Stimulated activated CD4-positive, alpha-beta T cell treated with anti-CD3 and anti-CD28 coated beads, Interleukin-15, amount 100 ng/mL, for 1 hour (primary cell): ENCODE measurements around the gene CLPTM1L.
"Not testable (repeated sequence)": the region's sequence is repeated elsewhere in the genome, so short reads cannot be mapped to it uniquely, and the experiment has no call there.

Source experiments
- DNase-seq, 2 donors: peaks; one replicate each; pipeline ENCODE4 v3.0.0-alpha.2; 2020; ENCODE audit warnings: low read depth in 1 of 2, low spot score in 1 of 2

The CLPTM1L gene

DNA sequence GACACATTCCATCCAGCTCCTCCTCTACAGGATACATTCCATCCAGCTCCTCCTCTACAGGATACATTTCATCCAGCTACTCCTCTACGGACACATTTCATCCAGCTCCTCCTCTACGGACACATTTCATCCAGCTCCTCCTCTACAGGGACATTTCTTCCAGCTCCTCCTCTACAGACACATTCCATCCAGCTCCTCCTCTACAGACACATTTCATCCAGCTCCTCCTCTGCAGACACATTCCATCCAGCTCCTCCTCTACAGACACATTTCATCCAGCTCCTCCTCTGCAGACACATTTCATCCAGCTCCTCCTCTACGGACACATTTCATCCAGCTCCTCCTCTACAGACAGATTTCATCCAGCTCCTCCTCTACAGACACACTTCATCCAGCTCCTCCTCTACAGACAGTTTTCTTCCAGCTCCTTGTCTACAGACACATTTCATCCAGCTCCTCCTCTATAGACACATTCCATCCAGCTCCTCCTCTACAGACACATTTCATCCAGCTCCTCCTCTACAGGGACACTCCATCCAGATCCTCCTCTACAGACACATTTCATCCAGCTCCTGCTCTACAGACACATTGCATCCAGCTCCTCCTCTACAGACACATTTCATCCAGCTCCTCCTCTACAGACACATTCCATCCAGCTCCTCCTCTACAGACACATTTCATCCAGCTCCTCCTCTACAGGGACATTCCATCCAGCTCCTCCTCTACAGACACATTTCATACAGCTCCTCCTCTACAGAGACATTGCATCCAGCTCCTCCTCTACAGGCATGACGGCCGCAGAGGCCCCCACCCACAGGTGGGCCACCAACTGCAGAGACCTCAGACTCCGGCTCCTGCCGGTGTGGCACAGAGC lies 16.4 kb downstream of the CLPTM1L start:
- not testable (repeated sequence) for DNase-seq

DNA sequence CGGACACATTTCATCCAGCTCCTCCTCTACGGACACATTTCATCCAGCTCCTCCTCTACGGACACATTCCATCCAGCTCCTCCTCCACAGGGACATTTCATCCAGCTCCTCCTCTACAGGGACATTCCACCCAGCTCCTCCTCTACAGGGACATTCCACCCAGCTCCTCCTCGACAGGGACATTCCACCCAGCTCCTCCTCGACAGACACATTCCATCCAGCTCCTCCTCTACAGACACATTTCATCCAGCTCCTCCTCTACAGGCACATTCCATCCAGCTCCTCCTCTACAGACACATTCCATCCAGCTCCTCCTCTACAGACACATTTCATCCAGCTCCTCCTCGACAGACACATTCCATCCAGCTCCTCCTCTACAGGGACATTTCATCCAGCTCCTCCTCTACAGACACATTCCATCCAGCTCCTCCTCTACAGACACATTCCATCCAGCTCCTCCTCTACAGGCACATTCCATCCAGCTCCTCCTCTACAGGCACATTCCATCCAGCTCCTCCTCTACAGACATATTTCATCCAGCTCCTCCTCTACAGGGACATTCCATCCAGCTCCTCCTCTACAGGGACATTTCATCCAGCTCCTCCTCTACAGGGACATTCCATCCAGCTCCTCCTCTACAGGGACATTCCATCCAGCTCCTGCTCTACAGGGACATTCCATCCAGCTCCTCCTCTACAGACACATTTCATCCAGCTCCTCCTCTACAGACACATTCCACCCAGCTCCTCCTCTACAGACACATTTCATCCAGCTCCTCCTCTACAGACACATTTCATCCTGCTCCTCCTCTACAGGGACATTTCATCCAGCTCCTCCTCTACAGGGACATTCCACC lies 17.8 kb downstream of the CLPTM1L start:
- DNase-seq = not testable (repeated sequence)

DNA sequence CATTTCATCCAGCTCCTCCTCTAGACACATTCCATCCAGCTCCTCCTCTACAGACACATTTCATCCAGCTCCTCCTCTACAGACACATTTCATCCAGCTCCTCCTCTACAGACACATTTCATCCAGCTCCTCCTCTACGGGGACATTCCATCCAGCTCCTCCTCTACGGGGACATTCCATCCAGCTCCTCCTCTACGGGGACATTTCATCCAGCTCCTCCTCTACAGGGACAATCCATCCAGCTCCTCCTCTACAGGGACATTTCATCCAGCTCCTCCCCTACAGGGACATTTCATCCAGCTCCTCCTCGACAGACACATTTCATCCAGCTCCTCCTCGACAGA lies 18.4 kb downstream of the CLPTM1L start:
- not testable (repeated sequence) for DNase-seq

DNA sequence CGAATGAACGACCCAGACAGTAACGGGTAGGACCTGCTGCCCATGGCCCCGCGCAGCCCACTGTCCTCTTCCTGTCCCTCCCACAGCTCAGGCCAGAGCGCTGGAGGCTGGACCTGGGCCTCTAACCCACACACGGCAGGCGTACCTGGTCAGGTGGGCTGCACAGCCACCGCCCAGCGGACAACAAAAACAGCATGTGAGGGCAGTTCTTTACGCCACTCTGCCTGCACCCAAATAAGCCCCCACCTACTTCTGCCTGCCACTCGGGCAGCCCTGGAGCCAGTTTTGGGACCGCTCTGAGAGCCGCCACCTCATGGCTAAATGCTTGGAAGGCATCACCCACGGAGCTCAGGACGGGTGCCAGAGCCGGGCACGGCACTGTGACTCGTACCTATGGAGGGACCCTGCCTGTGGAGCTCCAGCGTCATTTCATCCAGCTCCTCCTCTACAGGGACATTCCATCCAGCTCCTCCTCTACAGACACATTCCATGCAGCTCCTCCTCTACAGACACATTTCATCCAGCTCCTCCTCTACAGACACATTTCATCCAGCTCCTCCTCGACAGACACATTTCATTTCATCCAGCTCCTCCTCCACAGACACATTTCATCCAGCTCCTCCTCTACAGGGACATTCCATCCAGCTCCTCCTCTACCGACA lies 18.9 kb downstream of the CLPTM1L start:
- DNase-seq = no peak

DNA sequence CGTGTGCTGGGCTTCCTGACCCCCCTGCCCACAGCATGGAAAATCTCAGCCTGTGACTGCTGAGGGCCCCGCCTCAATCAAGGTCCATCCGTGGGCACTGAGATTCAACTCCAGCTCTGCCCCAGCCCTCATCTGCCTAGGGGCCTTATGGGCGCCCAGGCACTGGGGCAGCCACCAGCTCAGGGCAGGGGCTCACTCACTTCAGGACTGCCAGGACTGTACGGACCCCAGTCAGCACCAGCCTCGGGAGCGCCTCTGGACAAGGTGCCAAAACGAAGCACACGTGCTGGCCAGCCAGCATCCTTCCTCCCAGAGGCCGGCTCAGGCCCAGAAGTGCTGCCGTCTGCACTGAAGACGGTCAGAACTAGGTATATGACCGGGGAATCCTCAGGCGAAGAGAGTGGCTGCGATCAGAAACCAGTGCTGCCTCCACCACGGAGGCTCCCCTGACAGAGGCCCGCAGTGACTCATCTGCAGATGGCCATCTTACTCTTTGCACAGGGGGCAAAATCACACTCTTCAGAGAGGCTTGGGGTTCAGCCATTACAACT lies 19.6 kb downstream of the CLPTM1L start:
- DNase-seq = no peak

DNA sequence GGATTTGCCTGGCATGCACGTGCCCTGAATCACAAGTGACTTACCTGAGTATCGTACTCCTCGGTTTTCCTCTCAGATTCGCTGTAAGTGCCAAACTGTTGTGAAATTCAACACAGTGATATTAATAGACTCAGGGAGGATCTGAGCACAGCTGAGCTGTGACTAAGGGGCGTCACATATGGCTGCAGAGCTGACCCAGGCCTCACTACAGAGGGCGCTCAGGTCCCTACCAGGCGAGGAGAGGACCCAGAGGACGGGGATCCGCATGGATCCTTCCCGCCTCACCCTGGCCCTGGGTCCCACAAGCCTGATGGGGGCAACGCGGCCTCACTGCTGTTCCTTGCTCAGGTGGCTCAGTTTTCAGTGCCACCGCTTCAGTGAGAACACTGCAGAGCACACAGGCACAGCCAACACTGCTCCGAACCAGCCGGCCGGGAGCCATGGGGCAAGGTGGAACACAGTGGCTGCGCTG lies 20.1 kb downstream of the CLPTM1L start:
- DNase-seq = no peak

DNA sequence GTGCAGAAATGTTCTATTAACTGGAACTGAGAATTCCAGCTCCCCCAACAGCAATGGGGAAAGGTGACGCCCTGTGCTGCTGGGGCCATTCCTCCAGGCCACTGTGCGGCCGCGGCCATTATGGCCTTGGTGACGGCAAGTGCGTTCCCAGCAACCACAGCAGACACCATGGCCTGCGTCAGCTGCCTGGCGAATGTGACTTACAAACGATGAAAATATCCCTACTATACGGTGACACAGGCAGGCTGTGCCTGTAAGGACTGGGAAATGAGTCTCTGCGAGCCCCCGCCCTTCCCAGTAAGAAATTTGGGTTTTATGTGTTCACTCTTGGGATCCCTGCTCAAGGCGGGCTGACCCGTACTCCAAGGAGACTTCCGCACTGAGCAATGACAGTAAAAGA lies 20.6 kb downstream of the CLPTM1L start:
- no peak for DNase-seq

DNA sequence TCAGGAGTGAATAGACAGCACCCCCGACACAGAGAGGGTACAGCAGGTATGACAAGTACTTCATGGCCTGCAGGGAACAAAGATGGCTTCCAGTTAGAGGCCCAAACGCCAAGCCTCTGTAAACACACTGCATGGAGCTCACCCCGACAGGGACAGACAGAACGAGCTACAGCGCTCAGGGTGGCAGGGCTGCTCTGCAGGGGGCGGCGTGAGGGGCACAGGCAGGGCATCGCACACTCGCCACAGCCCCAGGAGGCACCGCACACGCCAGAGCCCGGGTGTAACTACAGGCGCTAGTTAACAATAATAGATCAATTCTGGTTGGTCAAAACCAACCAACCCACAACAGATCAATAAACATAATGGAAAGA lies 21.1 kb downstream of the CLPTM1L start:
- DNase-seq = no peak

DNA sequence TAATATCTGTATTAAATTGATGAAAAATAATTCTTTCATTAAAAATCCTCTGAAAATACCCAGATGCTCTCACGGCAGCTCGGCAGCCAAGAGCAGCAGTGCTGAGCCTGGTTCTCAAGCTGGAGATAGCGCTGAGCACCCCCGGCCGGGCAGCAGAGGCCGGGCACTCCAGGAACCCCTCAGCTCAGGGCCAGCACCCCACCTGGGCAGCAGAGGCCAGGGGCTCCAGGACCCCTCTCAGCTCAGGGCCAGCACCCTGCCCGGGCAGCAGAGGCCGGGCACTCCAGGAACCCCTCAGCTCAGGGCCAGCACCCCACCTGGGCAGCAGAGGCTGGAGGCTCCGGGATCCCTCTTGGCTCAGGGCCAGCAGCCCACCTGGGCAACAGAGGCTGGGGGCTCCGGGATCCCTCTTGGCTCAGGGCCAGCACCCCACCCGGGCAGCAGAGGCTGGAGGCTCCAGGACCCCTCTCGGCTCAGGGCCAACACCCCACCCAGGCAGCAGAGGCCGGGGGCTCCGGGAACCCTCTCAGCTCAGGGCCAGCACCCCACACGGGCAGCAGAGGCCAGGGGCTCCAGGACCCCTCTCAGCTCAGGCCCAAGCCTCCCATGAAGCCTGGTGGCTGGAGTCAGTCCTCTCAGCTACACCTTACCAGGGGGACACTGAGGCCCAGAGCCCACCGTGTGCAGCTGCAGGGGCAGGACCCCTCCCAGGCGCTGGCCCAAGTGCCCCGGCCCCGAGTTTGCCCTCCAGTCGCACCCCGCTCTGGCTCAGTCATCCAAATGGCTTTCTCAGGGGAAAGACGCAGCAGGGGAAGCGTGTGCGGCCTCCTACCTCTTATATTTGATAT lies 21.7 kb downstream of the CLPTM1L start:
- DNase-seq = no peak

DNA sequence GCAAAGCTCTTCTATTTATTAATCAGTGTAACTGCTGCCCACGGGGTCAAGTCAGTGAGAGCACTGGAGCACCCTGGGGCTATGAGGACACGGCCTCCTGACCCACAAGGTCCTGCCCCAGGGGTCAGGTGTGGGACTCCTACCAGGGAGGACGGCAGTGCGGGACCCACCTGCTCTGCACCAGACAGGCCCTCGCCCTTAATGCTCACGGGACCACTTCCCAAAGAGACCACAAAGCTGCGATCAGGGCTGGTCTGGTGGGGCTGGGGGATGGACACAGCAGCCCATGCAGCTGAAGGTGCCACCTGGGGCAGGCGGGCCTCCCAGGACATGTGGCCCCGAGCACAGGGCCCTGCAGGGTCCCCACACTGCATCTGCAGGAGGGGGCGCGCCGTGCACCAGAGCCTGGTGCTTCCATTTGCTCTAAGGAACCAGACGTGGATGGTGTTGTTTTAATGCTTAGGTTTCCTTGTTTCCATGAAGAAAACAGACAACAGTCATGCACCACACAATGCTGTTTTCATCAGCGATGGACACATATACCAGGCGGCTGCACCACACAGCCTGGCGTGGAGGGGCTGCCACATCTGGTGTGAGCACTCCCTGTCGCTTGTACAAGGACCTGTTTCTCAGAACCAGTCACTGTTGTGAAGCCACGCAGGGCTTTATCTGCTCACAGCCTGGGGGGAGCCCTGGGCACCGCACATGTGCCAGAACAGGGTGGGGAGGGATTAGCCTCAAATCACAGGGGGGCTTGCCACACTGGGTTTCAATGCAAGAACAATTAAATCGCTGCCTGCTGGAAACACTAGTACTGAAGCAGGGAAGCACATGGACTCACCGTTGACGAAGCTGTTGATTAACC lies 22.6 kb downstream of the CLPTM1L start:
- DNase-seq = no peak

DNA sequence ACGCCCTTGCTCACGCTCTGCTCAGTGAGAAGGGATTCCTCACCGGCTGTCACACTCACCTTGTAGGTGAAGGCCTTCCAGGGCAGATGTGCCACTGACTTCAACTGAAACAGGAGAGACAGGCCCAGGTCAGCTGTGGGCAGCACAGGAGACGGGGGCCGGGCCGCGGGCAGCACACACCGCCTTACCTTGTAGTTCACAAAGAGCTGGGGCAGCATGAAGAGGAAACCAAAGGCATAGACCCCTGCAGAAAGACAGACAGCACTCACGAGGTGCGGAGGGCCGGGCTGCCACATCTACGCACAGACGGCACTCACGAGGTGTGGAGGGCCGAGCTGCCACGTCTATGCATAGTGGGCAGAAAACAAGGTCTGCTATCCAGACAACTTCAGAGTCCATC lies 23.3 kb downstream of the CLPTM1L start:
- DNase-seq = no peak

DNA sequence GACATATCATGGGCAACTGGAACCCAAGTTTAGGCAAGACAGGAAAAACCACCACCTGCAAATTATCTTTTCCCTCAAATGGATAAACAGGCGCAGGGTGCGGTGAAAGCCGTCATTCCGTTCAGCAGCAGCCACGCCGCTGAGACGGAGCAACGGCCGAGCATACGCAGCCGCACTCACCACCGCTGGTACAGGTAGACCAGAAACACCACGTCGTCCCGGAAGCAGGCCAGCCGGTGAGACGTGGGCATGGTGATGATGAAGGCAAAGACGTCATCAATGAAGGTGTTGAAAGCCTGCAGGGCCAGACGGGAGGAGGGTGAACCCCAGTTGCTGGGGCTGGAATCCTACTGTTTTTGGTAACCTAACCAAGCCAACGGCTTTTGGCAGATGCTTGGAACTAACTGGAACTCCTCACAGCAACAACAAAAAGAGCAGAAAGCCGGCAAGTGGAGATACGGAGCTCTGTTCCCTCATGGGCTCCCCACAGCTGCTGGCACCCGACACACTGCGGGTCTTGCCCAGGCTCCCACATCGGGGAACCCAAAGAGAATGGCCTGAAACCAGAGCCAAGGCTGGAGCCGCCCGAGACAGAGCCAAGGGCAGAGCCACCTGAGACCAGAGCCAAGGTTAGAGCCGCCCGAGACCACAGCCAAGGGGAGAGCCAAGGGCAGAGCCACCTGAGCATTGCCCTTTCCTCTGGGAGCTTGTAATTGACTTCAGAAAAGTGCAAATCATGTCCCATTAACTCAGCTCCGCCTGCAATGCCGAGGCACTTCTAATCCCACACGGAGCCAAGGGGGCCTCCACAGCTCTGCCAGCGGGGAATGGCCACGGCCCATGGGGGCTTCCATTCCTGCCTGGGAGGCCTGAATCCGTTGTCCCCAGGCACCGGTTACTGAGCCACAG lies 24.2 kb downstream of the CLPTM1L start:
- no peak for DNase-seq

DNA sequence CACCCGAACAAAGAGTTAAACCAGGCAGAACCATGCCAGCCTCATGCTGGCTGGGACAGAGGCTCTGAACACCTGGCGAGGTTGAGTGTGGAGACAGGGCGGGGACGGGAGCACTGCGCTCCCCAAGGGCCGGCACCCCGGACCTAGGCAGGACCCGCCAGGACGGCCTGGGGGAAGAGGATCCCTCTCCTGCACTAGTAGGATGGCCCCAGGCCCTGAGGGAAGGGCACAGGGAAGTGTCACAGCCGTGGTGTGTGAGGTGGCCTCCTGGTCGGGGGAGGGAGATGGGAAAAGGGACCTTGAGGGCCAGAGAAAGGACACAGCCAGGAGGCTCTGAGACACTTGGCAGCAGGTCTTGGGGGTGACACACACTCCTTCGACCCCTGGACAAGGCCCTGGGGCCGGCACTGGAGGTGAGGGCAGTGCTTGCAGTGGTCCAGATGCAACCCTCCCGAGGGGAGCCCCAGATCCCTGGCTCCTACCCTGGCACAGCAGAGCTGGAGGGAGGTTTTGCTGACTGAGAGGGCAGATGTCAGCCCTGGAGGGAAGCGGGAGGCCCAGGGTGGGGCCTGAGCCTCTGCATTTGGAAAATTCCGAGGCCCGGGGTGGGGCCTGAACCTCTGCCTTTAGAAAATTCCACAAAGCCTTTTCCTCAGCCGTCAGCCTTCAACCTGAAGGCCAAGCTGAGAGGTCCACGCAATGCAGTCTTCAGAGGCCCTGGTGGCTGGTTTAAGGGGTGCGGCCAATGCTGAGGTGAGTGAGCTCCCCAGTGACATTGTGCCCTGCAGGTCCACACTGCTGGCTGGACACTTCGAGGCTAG lies 25.3 kb downstream of the CLPTM1L start:
- no peak for DNase-seq

DNA sequence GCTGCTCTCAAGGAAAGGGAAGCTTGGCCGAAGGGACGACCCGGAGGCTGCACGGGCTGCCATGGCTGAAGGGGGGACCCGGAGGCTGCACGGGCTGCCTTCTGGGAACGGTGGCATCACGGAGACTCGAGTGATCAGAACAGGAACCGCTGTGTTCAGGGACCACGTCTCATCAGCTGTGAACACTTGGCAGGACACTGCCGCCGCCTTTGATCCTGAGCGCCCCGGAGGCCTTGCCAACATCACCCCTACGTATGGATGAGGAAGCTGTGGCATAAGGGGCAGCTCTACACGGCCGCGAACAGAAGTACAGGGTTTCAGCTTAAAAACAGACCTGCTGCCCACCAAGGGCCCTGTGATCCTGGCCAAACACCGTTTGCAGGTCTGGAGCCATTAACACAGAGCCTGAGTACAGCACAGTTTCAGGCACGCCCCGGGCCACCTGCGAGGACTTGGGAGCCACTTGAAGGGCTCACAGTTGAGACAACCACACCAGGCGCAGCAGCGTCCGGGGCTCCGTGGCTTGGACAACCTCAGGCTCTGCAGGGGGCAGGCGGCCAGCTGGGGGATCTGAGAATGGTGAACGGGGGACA lies 26.1 kb downstream of the CLPTM1L start:
- no peak for DNase-seq

DNA sequence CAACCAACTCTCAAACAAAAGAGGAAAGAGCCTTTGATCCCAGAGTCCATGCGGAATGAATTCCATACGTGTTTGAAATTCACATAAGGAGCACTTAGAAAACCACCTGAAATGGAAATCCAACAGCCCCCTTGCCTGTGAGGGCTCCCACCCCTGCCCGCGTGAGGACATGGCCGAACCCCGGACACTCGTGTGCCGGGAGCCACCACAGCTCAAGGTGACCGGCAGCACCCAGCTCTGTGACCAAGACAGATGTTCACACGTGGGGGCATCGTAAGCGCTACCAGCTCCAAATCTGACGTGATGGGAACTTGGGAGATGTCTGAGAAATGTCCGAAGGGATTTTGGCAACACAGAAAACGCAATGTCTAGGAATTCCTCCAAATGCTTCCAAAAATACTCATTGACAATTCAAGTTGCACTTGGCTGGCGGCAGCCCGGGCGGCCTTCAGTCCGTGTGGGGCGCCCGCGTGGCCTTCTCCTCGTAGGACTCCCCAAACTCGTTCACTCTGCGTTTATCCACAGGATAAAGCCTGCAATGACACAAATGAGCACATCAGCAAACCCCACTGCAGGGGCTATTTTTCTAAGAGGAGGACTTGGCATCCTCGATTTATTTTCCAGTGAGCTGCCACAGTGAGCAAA lies 26.9 kb downstream of the CLPTM1L start:
- no peak for DNase-seq

DNA sequence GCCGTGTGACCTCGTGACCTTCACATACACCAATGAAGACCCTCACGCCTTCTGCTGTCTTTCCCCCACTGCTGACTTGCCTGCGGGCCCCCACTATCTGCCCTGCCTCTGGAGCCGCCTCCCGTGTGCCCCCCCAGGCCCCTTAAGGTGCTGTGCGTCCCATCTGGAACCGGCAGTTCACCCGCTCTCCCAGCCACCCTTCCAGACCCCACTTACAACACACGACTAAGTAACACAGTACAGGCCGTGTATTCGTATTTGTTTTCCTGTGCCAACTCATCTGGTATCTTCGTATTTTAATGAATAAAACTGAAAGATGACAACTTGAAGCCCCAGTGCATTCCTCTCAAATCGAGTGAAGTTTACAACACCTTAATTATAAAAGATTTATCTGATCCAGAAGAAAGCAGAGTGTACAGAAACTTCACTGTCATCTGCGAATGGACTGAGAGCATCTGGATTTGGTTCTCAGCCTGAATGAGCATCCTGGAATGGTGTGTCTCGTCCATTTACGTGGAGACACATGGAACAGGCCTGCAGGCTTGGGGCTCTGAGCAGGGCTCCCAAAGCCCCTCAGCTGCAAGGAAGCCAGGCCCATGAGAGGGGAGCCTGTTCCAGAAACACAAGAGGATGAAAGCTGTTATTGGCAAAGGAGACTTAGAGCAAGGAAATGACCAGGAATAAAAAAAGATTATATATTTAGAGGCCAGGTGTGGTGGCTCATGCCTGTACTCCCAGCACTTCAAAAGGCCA lies 28.1 kb downstream of the CLPTM1L start:
- no peak for DNase-seq
